Liver (tissue), 9 donors: ENCODE results near the gene CAPZB. TPM values are rescaled to one million over a fixed set of nuclear protein-coding genes. Genes with fewer than 3 reads are reported as not detected.

ENCODE experiments used
- DNase-seq: peaks from one replicate; pipeline ENCODE4 v3.0.0-alpha.2; 2017; ENCODE audit warnings: low spot score
- H3K27ac ChIP-seq, 2 donors: one replicate each; pipeline ENCODE4 v1.7.0; 2013; ENCODE audit warnings: inconsistent platforms in 2 of 2, low read length in 2 of 2, control low read depth in 1 of 2, low read depth in 1 of 2, mild to moderate bottlenecking in 1 of 2
- H3K27me3 ChIP-seq, 4 donors: one replicate each; pipeline versions ENCODE4 v1.6.1 to v1.7.0; 2013; ENCODE audit warnings: low read length in 3 of 4, inconsistent platforms in 1 of 4, mild to moderate bottlenecking in 1 of 4, moderate library complexity in 1 of 4; ENCODE audit not compliant: control insufficient read depth in 4 of 4, insufficient read depth in 4 of 4
- H3K36me3 ChIP-seq, 4 donors: one replicate each; pipeline versions ENCODE4 v1.6.1 to v1.7.0; 2013; ENCODE audit warnings: low read length in 3 of 4, mild to moderate bottlenecking in 3 of 4, low read depth in 1 of 4, moderate library complexity in 1 of 4; ENCODE audit not compliant: control insufficient read depth in 4 of 4, insufficient read depth in 3 of 4
- H3K4me1 ChIP-seq, 4 donors: one replicate each; pipeline versions ENCODE4 v1.6.1 to v1.7.0; 2013; ENCODE audit warnings: low read length in 3 of 4, mild to moderate bottlenecking in 3 of 4, moderate library complexity in 1 of 4; ENCODE audit not compliant: control insufficient read depth in 4 of 4, insufficient read depth in 4 of 4
- H3K4me3 ChIP-seq, 3 donors: one replicate each; pipeline versions ENCODE4 v1.6.1 to v1.7.0; 2013; ENCODE audit warnings: low read length in 3 of 3, control low read depth in 1 of 3, low read depth in 1 of 3, mild to moderate bottlenecking in 1 of 3
- H3K9ac ChIP-seq, 2 donors: one replicate each; pipeline ENCODE4 v1.7.0; 2013; ENCODE audit warnings: low read length in 2 of 2, mild to moderate bottlenecking in 2 of 2, moderate library complexity in 2 of 2, control low read depth in 1 of 2, low read depth in 1 of 2
- H3K9me3 ChIP-seq, 4 donors: one replicate each; pipeline versions ENCODE4 v1.6.1 to v1.7.0; 2013; ENCODE audit warnings: low read length in 3 of 4; ENCODE audit not compliant: control insufficient read depth in 4 of 4
- ATF3 ChIP-seq: IDR thresholded peaks from 2 replicates; pipeline ENCODE4 v1.6.1; 2016; ENCODE audit warnings: antibody characterized with exemption
- CTCF ChIP-seq: fragments of 150-350 bp; IDR thresholded peaks from 2 replicates; pipeline ENCODE4 v1.5.1; 2017; ENCODE audit warnings: improper control_type of control experiment, low read depth, low read length; ENCODE audit not compliant: missing input control
- EGR1 ChIP-seq, 2 donors: IDR thresholded peaks; 2 replicates each; pipeline ENCODE4 v1.6.1; 2016 to 2018; ENCODE audit warnings: antibody characterized with exemption in 2 of 2, low read depth in 2 of 2
- FOXA1 ChIP-seq: IDR thresholded peaks from 2 replicates; pipeline ENCODE4 v1.6.1; 2016; ENCODE audit warnings: antibody characterized with exemption
- FOXA2 ChIP-seq: IDR thresholded peaks from 2 replicates; pipeline ENCODE4 v1.6.1; 2016; ENCODE audit warnings: antibody characterized with exemption
- GABPA ChIP-seq, 2 donors: IDR thresholded peaks in 1 of 2; conservative IDR thresholded peaks in 1 of 2; 2 replicates each; pipeline ENCODE4 v1.6.1; 2016; ENCODE audit warnings: antibody characterized with exemption in 2 of 2, mild to moderate bottlenecking in 1 of 2, moderate library complexity in 1 of 2
- HNF4A ChIP-seq, 2 donors: conservative IDR thresholded peaks; 2 replicates each; pipeline ENCODE4 v1.6.1; 2016; ENCODE audit warnings: antibody characterized with exemption in 2 of 2, mild to moderate bottlenecking in 2 of 2
- HNF4G ChIP-seq: IDR thresholded peaks from 2 replicates; pipeline ENCODE4 v1.6.1; 2016; ENCODE audit warnings: antibody characterized with exemption
- JUND ChIP-seq, 2 donors: IDR thresholded peaks; 2 replicates each; pipeline ENCODE4 v1.6.1; 2016; ENCODE audit warnings: antibody characterized with exemption in 2 of 2
- MAX ChIP-seq: IDR thresholded peaks from 2 replicates; pipeline ENCODE4 v1.6.1; 2016; ENCODE audit warnings: antibody characterized with exemption
- NR2F2 ChIP-seq: IDR thresholded peaks from 2 replicates; pipeline ENCODE4 v1.6.1; 2016; ENCODE audit warnings: antibody characterized with exemption
- RAD21 ChIP-seq, 2 donors: IDR thresholded peaks; 2 replicates each; pipeline ENCODE4 v1.6.1; 2016; ENCODE audit warnings: antibody characterized with exemption in 2 of 2, mild to moderate bottlenecking in 2 of 2
- RXRA ChIP-seq, 2 donors: IDR thresholded peaks; 2 replicates each; pipeline ENCODE4 v1.6.1; 2017 to 2018; ENCODE audit warnings: antibody characterized with exemption in 2 of 2, mild to moderate bottlenecking in 1 of 2
- SP1 ChIP-seq: IDR thresholded peaks from 2 replicates; pipeline ENCODE4 v1.6.1; 2018; ENCODE audit warnings: antibody characterized with exemption, mild to moderate bottlenecking
- TAF1 ChIP-seq: conservative IDR thresholded peaks from 2 replicates; pipeline ENCODE4 v1.6.1; 2016; ENCODE audit warnings: antibody characterized with exemption, mild to moderate bottlenecking
- YY1 ChIP-seq: IDR thresholded peaks from 2 replicates; pipeline ENCODE4 v1.6.1; 2016; ENCODE audit warnings: antibody characterized with exemption, mild to moderate bottlenecking
- whole genome bisulfite sequencing: extraction: QIAGEN DNeasy Blood & Tissue Kit; methylation state at CpG from one replicate; pipeline ENCODE4 v1.1.7; 2013; 5-methylcytosine and 5-hydroxymethylcytosine counted together
- polyA plus RNA-seq, 2 donors: library from polyadenylated mRNA; stranded (reverse) in 1 of 2; unstranded in 1 of 2; fragments of 200-250 nt in 1 of 2; fragments of >200 nt in 1 of 2; fragmentation: Nextera tagmentation in 1 of 2; extraction: Ambion mirVana in 1 of 2; gene quantifications; one replicate each; pipeline versions ENCODE4 v1.2.1 to v1.2.3, GENCODE V29; 2013 to 2015
- total RNA-seq, 2 donors: library from RNA; depleted of rRNA; stranded (reverse); fragments of >200 nt; gene quantifications; one replicate each; pipeline ENCODE4 v1.2.3, GENCODE V29; 2014
- donor health status: healthy.
- donor health status: healthy.
- donor health status: healthy.
- donor health status: healthy.
- donor health status: healthy.

The CAPZB gene
- total and polyA plus RNA-seq, 4 donors = 38.3 to 98.9 (median 51.1) TPM

GRCh38 chr1:19333587-19334354 lies 151.6 kb downstream of the CAPZB start (continued):
- TF ChIP-seq YY1 = no peak
- no peak for TF ChIP-seq HNF4G
- no peak for TF ChIP-seq SP1
- TF ChIP-seq FOXA2 = no peak

DNA sequence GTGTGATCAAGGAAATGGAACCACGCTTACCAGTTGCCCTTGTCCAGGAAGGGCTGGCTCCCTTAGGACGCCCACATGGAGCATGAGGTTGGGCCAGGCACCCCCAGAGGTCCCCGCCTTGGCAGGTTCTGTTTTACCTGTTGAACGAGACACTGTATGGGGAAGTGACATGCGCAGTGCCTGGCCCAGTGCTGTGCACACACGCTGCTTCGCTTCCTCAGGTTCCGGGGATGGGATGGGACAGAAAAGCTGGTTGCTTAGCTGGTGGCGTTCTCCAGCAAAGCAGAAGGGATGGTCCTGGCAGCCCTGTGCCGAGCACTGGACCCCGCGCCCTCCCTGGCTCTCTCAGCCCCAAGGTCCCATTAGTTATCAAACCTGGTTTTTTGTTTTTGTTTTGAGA lies 152.5 kb downstream of the CAPZB start:
- no peak overlapping the region for H3K4me3 ChIP-seq
- no peak for DNase-seq
- peaks cover 0 to 27% (median 6%) of the 10 kb centered on the region in 4 donors for H3K36me3 ChIP-seq
- TF ChIP-seq TAF1 (no peak), ATF3 (no peak), MAX (no peak), FOXA2 (no peak), RXRA (IDR thresholded peaks at IDR 0.05) (no peak), NR2F2 (no peak), YY1 (no peak), SP1 (no peak), EGR1 (IDR thresholded peaks at IDR 0.05; ENCODE audit: low read depth in 2 of 2) (no peak), RAD21 (IDR thresholded peaks at IDR 0.05) (no peak)
- H3K9ac ChIP-seq = no peak overlapping the region
- WGBS = 93% methylated on average over 12 of the region's 12 CpGs
- H3K4me1 ChIP-seq = peaks cover 0 to 3% (median 1%) of the 10 kb centered on the region in 4 donors
- H3K9me3 ChIP-seq = no peaks in the 10 kb centered on the region
- no peaks in the 10 kb centered on the region for H3K27me3 ChIP-seq
- H3K27ac ChIP-seq = no peak overlapping the region

- no peak for DNase-seq
- Histone ChIP-seq H3K9me3 (no peaks in the 10 kb centered on the region), H3K4me1 (no peaks in the 10 kb centered on the region), H3K27ac (no peak overlapping the region), H3K4me3 (no peak overlapping the region), H3K9ac (no peak overlapping the region), H3K27me3 (no peaks in the 10 kb centered on the region), H3K36me3 (peaks cover 4 to 41% (median 7%) of the 10 kb centered on the region in 4 donors)
- 90% methylated on average over 13 of the region's 13 CpGs for WGBS
- TF ChIP-seq FOXA2 (no peak), FOXA1 (no peak), HNF4G (no peak), MAX (no peak), RXRA (IDR thresholded peaks at IDR 0.05) (no peak), ATF3 (no peak)
Observed at GRCh38 chr1:19331262-19331878, 154.0 kb downstream of the CAPZB start.

DNA sequence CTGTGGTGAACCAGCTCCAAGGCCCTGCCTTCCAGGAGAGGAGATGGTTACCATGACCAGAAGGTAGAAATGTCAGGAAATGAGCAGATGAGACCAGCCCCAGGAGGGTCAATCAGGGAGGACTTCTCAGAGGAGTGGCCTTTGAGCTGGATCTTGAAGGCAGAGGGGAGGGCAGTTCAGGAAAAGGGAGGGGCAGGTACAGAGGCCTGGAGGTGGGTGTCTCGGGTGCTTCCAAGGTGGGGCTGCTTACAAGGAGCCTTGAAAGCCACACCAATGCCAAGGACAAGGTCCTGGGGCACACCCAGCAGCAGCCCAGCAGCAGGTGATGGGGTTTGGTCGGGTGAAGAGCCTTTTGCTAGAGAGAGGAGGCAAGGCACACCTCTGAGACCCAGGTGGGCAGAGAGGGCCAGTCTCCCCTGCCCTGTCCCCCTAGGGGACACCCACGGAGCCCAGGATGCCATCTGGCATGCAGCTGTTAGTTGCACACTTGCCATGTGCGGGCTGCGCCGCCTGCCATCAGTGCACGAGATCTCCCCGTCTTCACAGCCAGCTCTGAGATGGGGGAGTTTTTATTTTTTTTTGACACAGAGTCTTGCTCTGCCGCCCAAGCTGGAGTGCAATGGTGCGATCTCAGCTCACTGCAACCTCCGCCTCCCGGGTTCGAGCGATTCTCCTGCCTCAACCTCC lies 154.7 kb downstream of the CAPZB start:
- Histone ChIP-seq H3K4me3 (no peak overlapping the region), H3K9ac (no peak overlapping the region), H3K36me3 (peaks cover 4 to 49% (median 7%) of the 10 kb centered on the region in 4 donors), H3K27me3 (no peaks in the 10 kb centered on the region), H3K9me3 (no peaks in the 10 kb centered on the region), H3K27ac (no peak overlapping the region), H3K4me1 (no peaks in the 10 kb centered on the region)
- no peak for DNase-seq
- 96% methylated on average over 14 of the region's 14 CpGs for WGBS
- TF ChIP-seq HNF4A (conservative IDR thresholded peaks at IDR 0.05) = no peak
- no peak for TF ChIP-seq JUND (IDR thresholded peaks at IDR 0.05)
- TF ChIP-seq YY1 = no peak
- TF ChIP-seq TAF1 = no peak
- TF ChIP-seq GABPA (IDR thresholded peaks at IDR 0.05 in 1 of 2, conservative IDR thresholded peaks at IDR 0.05 in 1 of 2) = no peak
- no peak for TF ChIP-seq FOXA2
- TF ChIP-seq SP1 = no peak
- no peak for TF ChIP-seq RXRA (IDR thresholded peaks at IDR 0.05)
- TF ChIP-seq CTCF = no peak
- TF ChIP-seq RAD21 (IDR thresholded peaks at IDR 0.05) = no peak
- no peak for TF ChIP-seq NR2F2
- TF ChIP-seq HNF4G = no peak
- TF ChIP-seq ATF3 = no peak
- no peak for TF ChIP-seq MAX
- no peak for TF ChIP-seq FOXA1
- no peak for TF ChIP-seq EGR1 (IDR thresholded peaks at IDR 0.05; ENCODE audit: low read depth in 2 of 2)
